Type B pancreatic cell (in vitro differentiated cells): Measurements from ENCODE around the gene PDE4DIP. TPM values are rescaled to one million over a fixed set of nuclear protein-coding genes. Genes with fewer than 3 reads are reported as not detected.
"Not testable (repeated sequence)": the region's sequence is repeated elsewhere in the genome, so short reads cannot be mapped to it uniquely, and the experiment has no call there.

Experiments
- DNase-seq: peaks from one replicate; pipeline ENCODE4 v3.0.0; 2021; ENCODE audit warnings: mixed read lengths; ENCODE audit not compliant: unreplicated experiment; ENCODE audit errors: extremely low spot score
- H3K27ac Mint-ChIP-seq: 2 replicates; pipeline ENCODE4 v1.8.0; 2021; ENCODE audit warnings: mild to moderate bottlenecking, mixed read lengths
- H3K27me3 Mint-ChIP-seq: 2 replicates; pipeline ENCODE4 v1.8.0; 2021; ENCODE audit warnings: mixed read lengths
- H3K36me3 Mint-ChIP-seq: 2 replicates; pipeline ENCODE4 v1.8.0; 2021; ENCODE audit warnings: mixed read lengths
- H3K4me1 Mint-ChIP-seq: one replicate; pipeline ENCODE4 v1.8.0; 2021; ENCODE audit warnings: mixed read lengths; ENCODE audit not compliant: unreplicated experiment
- H3K4me3 Mint-ChIP-seq: 2 replicates; pipeline ENCODE4 v1.8.0; 2021; ENCODE audit warnings: mild to moderate bottlenecking, mixed read lengths
- H3K9me3 Mint-ChIP-seq: 2 replicates; pipeline ENCODE4 v1.8.0; 2021; ENCODE audit warnings: mixed read lengths
- total RNA-seq: library from RNA; stranded (reverse); gene quantifications from 2 replicates; pipeline ENCODE4 v1.2.1, GENCODE V29; 2021; ENCODE audit warnings: low replicate concordance

The PDE4DIP gene
- total RNA-seq, 1 donor from 2014 or later: 42.8 TPM

- H3K9me3 Mint-ChIP-seq, H3K27ac Mint-ChIP-seq, H3K27me3 Mint-ChIP-seq, H3K36me3 Mint-ChIP-seq, DNase-seq, H3K4me3 Mint-ChIP-seq, H3K4me1 Mint-ChIP-seq: not testable (repeated sequence)
Measured at GRCh38 chr1:148853363-148853762, 9.1 kb downstream of the PDE4DIP start.

- not testable (repeated sequence) for DNase-seq, H3K36me3 Mint-ChIP-seq, H3K27ac Mint-ChIP-seq, H3K27me3 Mint-ChIP-seq, H3K9me3 Mint-ChIP-seq, H3K4me3 Mint-ChIP-seq, H3K4me1 Mint-ChIP-seq
Measured at GRCh38 chr1:148854063-148854462, 9.8 kb downstream of the PDE4DIP start.

- not testable (repeated sequence) for H3K4me1 Mint-ChIP-seq, H3K27ac Mint-ChIP-seq, H3K4me3 Mint-ChIP-seq, DNase-seq, H3K9me3 Mint-ChIP-seq, H3K27me3 Mint-ChIP-seq, H3K36me3 Mint-ChIP-seq
Measured at GRCh38 chr1:148855367-148855766, 11.1 kb downstream of the PDE4DIP start.

- not testable (repeated sequence) for H3K27ac Mint-ChIP-seq, H3K36me3 Mint-ChIP-seq, H3K4me1 Mint-ChIP-seq, H3K4me3 Mint-ChIP-seq, DNase-seq, H3K9me3 Mint-ChIP-seq, H3K27me3 Mint-ChIP-seq
Measured at GRCh38 chr1:148860049-148860448, 15.8 kb downstream of the PDE4DIP start.

- H3K27me3 Mint-ChIP-seq, H3K9me3 Mint-ChIP-seq, DNase-seq, H3K36me3 Mint-ChIP-seq, H3K27ac Mint-ChIP-seq, H3K4me1 Mint-ChIP-seq, H3K4me3 Mint-ChIP-seq: not testable (repeated sequence)
Measured at GRCh38 chr1:148860579-148861259, 16.5 kb downstream of the PDE4DIP start.

- H3K4me1 Mint-ChIP-seq: not testable (repeated sequence)
Measured at GRCh38 chr1:148862590-148862989, 18.4 kb downstream of the PDE4DIP start.

GRCh38 chr1:148868924-148869633, 24.9 kb downstream of the PDE4DIP start:
- not testable (repeated sequence) for H3K27ac Mint-ChIP-seq, H3K27me3 Mint-ChIP-seq, H3K4me3 Mint-ChIP-seq, H3K9me3 Mint-ChIP-seq, H3K4me1 Mint-ChIP-seq, H3K36me3 Mint-ChIP-seq, DNase-seq

More at GRCh38 chr1:148862590-148862989, 18.4 kb downstream of the PDE4DIP start:
- not testable (repeated sequence) for DNase-seq, H3K36me3 Mint-ChIP-seq, H3K27me3 Mint-ChIP-seq, H3K9me3 Mint-ChIP-seq, H3K27ac Mint-ChIP-seq, H3K4me3 Mint-ChIP-seq

- not testable (repeated sequence) for H3K9me3 Mint-ChIP-seq, H3K4me1 Mint-ChIP-seq, H3K4me3 Mint-ChIP-seq, H3K27ac Mint-ChIP-seq, DNase-seq, H3K27me3 Mint-ChIP-seq, H3K36me3 Mint-ChIP-seq
Measured at GRCh38 chr1:148869634-148869961, 25.4 kb downstream of the PDE4DIP start.

GRCh38 chr1:148874408-148875388, 30.5 kb downstream of the PDE4DIP start:
- not testable (repeated sequence) for H3K36me3 Mint-ChIP-seq, H3K9me3 Mint-ChIP-seq, H3K27ac Mint-ChIP-seq, H3K4me1 Mint-ChIP-seq, H3K27me3 Mint-ChIP-seq, DNase-seq, H3K4me3 Mint-ChIP-seq

- H3K9me3 Mint-ChIP-seq, H3K27me3 Mint-ChIP-seq, H3K4me1 Mint-ChIP-seq, H3K36me3 Mint-ChIP-seq, DNase-seq, H3K27ac Mint-ChIP-seq, H3K4me3 Mint-ChIP-seq: not testable (repeated sequence)
Measured at GRCh38 chr1:148879812-148880416, 35.7 kb downstream of the PDE4DIP start.

GRCh38 chr1:148881261-148881660, 37.0 kb downstream of the PDE4DIP start:
- not testable (repeated sequence) for H3K9me3 Mint-ChIP-seq, H3K36me3 Mint-ChIP-seq, H3K4me1 Mint-ChIP-seq, DNase-seq, H3K27ac Mint-ChIP-seq, H3K4me3 Mint-ChIP-seq, H3K27me3 Mint-ChIP-seq

- not testable (repeated sequence) for H3K36me3 Mint-ChIP-seq, H3K27ac Mint-ChIP-seq, H3K9me3 Mint-ChIP-seq, H3K4me1 Mint-ChIP-seq, DNase-seq, H3K27me3 Mint-ChIP-seq, H3K4me3 Mint-ChIP-seq
Measured at GRCh38 chr1:148885219-148885618, 41.0 kb downstream of the PDE4DIP start.

- H3K27me3 Mint-ChIP-seq, H3K4me1 Mint-ChIP-seq, H3K9me3 Mint-ChIP-seq, H3K4me3 Mint-ChIP-seq, H3K36me3 Mint-ChIP-seq, DNase-seq, H3K27ac Mint-ChIP-seq: not testable (repeated sequence)
Measured at GRCh38 chr1:148886293-148886692, 42.1 kb downstream of the PDE4DIP start.
